Gastroesophageal sphincter (tissue), 3 donors: Measurements from ENCODE around the gene LRRC66.

Source experiments
- CTCF ChIP-seq, 4 experiments: fragments of 200-600 bp in 2 of 4; fragments of 450-650 bp in 2 of 4; sonication (generic) in 1 of 4; IDR thresholded peaks; one replicate each; pipeline ENCODE4 v1.5.1; 2017 to 2019; ENCODE audit warnings: antibody characterized with exemption in 4 of 4, mild to moderate bottlenecking in 2 of 4, moderate library complexity in 2 of 4
- EP300 ChIP-seq: sonication (generic); formaldehyde crosslinking; IDR thresholded peaks from one replicate; pipeline ENCODE4 v1.6.1; 2017; ENCODE audit warnings: antibody characterized with exemption, mild to moderate bottlenecking
- POLR2A ChIP-seq, 2 donors: fragments of 450-650 bp; IDR thresholded peaks; one replicate each; pipeline ENCODE4 v1.6.1; 2017; ENCODE audit warnings: antibody characterized with exemption in 2 of 2, mild to moderate bottlenecking in 2 of 2, moderate library complexity in 1 of 2

- TF ChIP-seq POLR2A (IDR thresholded peaks at IDR 0.05) (no peak), CTCF (IDR thresholded peaks at IDR 0.05) (no peak), EP300 (no peak)
These were observed 39.2 kb upstream of the LRRC66 start for GRCh38 chr4:52059372-52059771.
